Natural killer cell treated with Interleukin-12 subunit alpha and Interleukin-12 subunit beta and Interleukin-15 and Interleukin-18, amount 100 ng/mL, for 72 hours (primary cell): Measurements from ENCODE around the gene LBX2. TPM values are rescaled to one million over a fixed set of nuclear protein-coding genes. Genes with fewer than 3 reads are reported as not detected.
A peak's percentile ranks its signal among the peaks of the same experiment; 100 is the strongest.

Experiments
- ATAC-seq, 2 donors: fragments of 150-1000 bp; cut with Tn5 transposase in 1 of 2; sonication (Bioruptor Pico), chemical (Tn5 transposase) in 1 of 2; 2 replicates each; pipeline ENCODE4 v1.10.0; 2021
- DNase-seq: peaks from one replicate; pipeline ENCODE4 v3.0.0; 2022; ENCODE audit warnings: low spot score
- H3K27ac Mint-ChIP-seq, 2 donors: 1 replicate in 1 of 2; 2 replicates in 1 of 2; pipeline ENCODE4 v1.8.0; 2022; ENCODE audit warnings: mixed read lengths in 2 of 2, mild to moderate bottlenecking in 1 of 2, moderate library complexity in 1 of 2
- H3K27me3 Mint-ChIP-seq, 2 donors: 1 replicate in 1 of 2; 2 replicates in 1 of 2; pipeline ENCODE4 v1.8.0; 2022; ENCODE audit warnings: mixed read lengths in 2 of 2
- H3K36me3 Mint-ChIP-seq: one replicate; pipeline ENCODE4 v1.8.0; 2022; ENCODE audit warnings: mixed read lengths
- H3K4me1 Mint-ChIP-seq, 2 donors: 1 replicate in 1 of 2; 2 replicates in 1 of 2; pipeline ENCODE4 v1.8.0; 2022; ENCODE audit warnings: low read depth in 2 of 2, mixed read lengths in 2 of 2, mild to moderate bottlenecking in 1 of 2
- H3K4me3 Mint-ChIP-seq: one replicate; pipeline ENCODE4 v1.8.0; 2022; ENCODE audit warnings: mixed read lengths
- H3K9me3 Mint-ChIP-seq: 2 replicates; pipeline ENCODE4 v1.8.0; 2022; ENCODE audit warnings: mixed read lengths
- total RNA-seq, 2 donors: library from RNA; stranded (reverse); gene quantifications; one replicate each; pipeline ENCODE4 v1.2.3, GENCODE V29; 2022

The LBX2 gene
- total RNA-seq, 2 donors from 2014 or later, result 1.3 to 1.5 TPM

DNA sequence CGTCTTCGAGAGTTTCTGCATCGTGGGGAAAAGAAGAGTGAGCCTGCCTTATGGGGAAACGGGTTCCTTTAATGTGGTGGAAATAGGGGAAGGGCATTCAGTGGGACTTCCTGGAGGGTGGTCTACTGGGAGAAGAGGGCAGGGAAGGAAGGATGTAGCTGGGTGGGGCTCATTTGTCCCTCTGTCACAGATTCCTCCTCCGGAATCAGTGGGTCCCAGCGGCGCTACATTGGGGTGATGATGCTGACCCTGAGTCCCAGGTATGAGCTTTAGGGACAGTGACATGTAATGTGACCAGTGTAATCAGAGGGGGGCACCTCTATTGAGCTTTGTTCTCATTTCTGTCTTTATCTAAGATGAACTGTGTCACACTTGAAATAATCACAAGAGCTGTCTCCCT is 32.3 kb upstream of the LBX2 start:
- H3K4me3 Mint-ChIP-seq, result peak overlapping the region; percentile 91
- H3K4me1 Mint-ChIP-seq, result peaks cover 39 to 43% of the 10 kb centered on the region in 2 donors
- DNase-seq (no peak), ATAC-seq (no peak)
- H3K36me3 Mint-ChIP-seq, result peaks cover 23% of the 10 kb centered on the region
- H3K9me3 Mint-ChIP-seq, result no peaks in the 10 kb centered on the region
- no peaks in the 10 kb centered on the region for H3K27me3 Mint-ChIP-seq
- H3K27ac Mint-ChIP-seq, result peak overlapping the region; percentile 96 to 98

GRCh38 chr2:74530239-74531187 is 31.1 kb upstream of the LBX2 start:
- ATAC-seq, result peak; percentile 48 to 63
- Mint-ChIP-seq H3K36me3 (peaks cover 29% of the 10 kb centered on the region), H3K27ac (peak overlapping the region; percentile 96 to 98), H3K4me1 (peaks cover 39 to 49% of the 10 kb centered on the region in 2 donors), H3K27me3 (no peaks in the 10 kb centered on the region), H3K9me3 (no peaks in the 10 kb centered on the region), H3K4me3 (peak overlapping the region; percentile 91)
- DNase-seq, result peak; percentile 89

DNA sequence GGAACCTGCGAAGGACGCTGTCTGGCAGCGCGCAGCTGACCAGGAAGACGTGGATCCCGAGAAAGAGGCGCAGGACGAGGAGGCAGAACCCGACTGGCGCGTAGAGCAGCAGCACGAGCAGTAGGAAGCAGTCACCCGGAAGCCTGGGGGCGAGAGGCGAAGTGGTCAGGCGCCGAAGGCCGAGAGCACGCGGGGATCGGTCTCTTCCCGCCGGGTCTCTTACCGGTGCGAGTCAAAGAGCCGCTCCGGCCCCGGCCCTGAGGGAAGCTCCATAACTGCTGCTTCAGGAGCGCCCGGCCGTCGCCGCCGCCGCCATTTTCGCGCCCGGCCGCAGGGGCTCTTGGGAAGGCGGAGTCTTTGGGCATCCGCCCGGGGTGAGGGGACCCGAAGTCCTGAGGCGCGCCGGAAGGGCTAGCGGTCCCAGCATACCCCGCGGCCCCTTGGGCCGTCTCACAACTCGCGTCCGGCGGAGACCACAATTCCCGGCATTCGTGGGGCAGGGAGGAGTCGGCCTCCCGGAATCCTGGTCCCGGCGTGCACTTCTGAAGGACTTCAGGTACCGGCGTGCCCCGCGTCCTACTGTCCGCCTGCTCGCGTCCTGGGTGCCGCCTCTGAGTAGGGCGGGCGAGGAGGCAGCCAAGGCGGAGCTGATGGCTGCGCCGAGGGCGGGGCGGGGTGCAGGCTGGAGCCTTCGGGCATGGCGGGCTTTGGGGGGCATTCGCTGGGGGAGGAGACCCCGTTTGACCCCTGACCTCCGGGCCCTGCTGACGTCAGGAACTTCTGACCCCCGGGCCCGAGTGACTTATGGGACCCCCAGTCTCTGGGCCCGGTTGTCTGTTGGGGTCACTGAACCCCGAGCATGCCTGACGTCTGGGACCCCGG is 30.2 kb upstream of the LBX2 start, which contains the start of the genes AUP1 and HTRA2:
Gene AUP1 (minus strand): TSS at position 350 of the 882 bp plus-strand sequence. CDS start 77 bp downstream, at position 273.
Gene HTRA2 (plus strand): TSS at position 577 of the 882 bp plus-strand sequence. CDS start 74 bp downstream, at position 651.
- Mint-ChIP-seq H3K27me3 (no peaks in the 10 kb centered on the region), H3K27ac (peak within 1 kb of the TSS; percentile 96 to 98), H3K4me3 (peak within 1 kb of the TSS; percentile 91), H3K36me3 (peaks cover 29% of the 10 kb centered on the region), H3K9me3 (no peaks in the 10 kb centered on the region), H3K4me1 (peaks cover 39 to 49% of the 10 kb centered on the region in 2 donors)
- peak; percentile 90 to 93 for ATAC-seq
- DNase-seq, result peak; percentile 99

DNA sequence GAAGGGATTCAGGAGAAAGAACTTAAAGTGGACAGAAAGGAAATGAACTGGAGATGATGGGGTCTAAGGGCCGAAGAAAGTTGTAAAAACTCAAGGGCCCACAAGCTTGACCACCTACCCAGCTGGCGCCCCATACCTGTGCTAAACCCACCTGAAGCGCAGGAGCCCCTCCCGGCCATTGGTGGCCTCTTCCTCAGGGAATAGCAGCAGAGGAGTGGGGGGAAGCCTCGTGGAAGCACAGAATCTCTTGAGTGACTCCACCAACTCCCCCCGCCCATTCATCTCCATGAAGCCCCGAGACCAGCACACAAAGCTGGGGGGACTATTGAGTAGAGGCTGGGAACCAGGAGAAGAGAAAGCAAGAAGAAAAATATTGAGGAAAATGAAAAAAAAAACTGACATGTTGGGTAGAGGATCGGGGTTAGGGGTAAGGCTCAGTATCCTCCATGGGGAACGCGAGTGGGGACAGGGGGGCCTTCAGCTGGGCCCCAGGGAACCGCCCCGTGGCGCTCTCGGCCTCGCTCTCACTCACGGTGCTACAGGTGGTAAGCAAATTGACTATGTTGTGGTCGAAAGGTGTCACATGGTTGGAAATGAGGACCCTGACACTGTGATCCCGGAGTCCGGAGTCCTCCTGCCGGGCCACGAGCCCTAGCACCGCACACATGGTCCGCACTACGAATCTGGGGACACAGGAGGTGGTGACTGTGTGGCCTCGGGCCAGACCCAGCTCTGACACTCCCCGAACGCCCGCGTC is 29.4 kb upstream of the LBX2 start:
- ATAC-seq (peak; percentile 2 to 12), DNase-seq (no peak)
- peak overlapping the region; percentile 91 for H3K4me3 Mint-ChIP-seq
- no peaks in the 10 kb centered on the region for H3K27me3 Mint-ChIP-seq
- no peaks in the 10 kb centered on the region for H3K9me3 Mint-ChIP-seq
- peaks cover 39 to 49% of the 10 kb centered on the region in 2 donors for H3K4me1 Mint-ChIP-seq
- H3K27ac Mint-ChIP-seq, result peak overlapping the region; percentile 96 to 98
- peaks cover 29% of the 10 kb centered on the region for H3K36me3 Mint-ChIP-seq

GRCh38 chr2:74527741-74528140 is 28.3 kb upstream of the LBX2 start:
- ATAC-seq, result no peak
- Mint-ChIP-seq H3K36me3 (peaks cover 29% of the 10 kb centered on the region), H3K9me3 (no peaks in the 10 kb centered on the region), H3K4me1 (peaks cover 39 to 46% of the 10 kb centered on the region in 2 donors), H3K27ac (peak overlapping the region; percentile 96 to 98), H3K4me3 (peak overlapping the region; percentile 91), H3K27me3 (no peaks in the 10 kb centered on the region)
- no peak for DNase-seq

DNA sequence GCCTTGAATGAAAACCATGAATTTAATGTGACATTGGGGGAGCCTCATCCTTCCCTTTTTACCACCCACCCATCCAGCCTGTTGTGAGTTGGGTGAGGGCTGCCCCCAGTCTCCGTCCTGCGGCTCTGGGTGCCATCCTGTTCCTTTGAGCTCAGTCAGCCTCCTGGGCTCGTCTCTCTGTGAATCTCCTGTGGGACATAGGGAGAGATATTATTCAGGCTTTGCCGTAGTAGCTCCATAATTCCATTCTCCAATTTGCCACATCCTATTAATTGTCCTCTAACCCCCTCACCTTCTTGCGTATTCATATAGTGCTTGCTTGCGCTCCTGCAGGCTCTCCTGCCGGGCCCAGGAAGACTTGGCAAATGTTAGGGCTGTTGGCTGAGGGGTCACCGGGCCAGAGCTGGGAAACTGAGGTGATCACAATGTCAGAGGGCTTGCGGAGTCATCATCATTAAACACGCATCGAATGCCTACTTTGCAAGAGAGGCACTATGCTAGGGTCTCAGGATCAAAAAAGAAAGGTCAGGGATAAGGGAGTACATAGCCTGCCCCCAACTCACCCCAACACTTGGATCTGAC is 27.3 kb upstream of the LBX2 start:
- Mint-ChIP-seq H3K4me3 (peak overlapping the region; percentile 91), H3K9me3 (no peaks in the 10 kb centered on the region), H3K27ac (peak overlapping the region in 1 of 2 donors; percentile 57), H3K36me3 (peaks cover 22% of the 10 kb centered on the region), H3K27me3 (no peaks in the 10 kb centered on the region), H3K4me1 (peaks cover 29 to 39% of the 10 kb centered on the region in 2 donors)
- DNase-seq, result no peak
- no peak for ATAC-seq

GRCh38 chr2:74525717-74526648 is 26.6 kb upstream of the LBX2 start, which contains the start of gene DQX1:
TSS of gene DQX1 (minus strand) at chr2:74526231. CDS start at chr2:74525729, 502 bp downstream.
- Mint-ChIP-seq H3K9me3 (no peaks in the 10 kb centered on the region), H3K4me1 (peaks cover 21 to 32% of the 10 kb centered on the region in 2 donors), H3K36me3 (peaks cover 22% of the 10 kb centered on the region), H3K27ac (peak within 1 kb of the TSS in 1 of 2 donors; percentile 57), H3K27me3 (peaks cover 0 to 3% of the 10 kb centered on the region in 2 donors), H3K4me3 (peak within 1 kb of the TSS; percentile 91)
- ATAC-seq (no peak), DNase-seq (no peak)

DNA sequence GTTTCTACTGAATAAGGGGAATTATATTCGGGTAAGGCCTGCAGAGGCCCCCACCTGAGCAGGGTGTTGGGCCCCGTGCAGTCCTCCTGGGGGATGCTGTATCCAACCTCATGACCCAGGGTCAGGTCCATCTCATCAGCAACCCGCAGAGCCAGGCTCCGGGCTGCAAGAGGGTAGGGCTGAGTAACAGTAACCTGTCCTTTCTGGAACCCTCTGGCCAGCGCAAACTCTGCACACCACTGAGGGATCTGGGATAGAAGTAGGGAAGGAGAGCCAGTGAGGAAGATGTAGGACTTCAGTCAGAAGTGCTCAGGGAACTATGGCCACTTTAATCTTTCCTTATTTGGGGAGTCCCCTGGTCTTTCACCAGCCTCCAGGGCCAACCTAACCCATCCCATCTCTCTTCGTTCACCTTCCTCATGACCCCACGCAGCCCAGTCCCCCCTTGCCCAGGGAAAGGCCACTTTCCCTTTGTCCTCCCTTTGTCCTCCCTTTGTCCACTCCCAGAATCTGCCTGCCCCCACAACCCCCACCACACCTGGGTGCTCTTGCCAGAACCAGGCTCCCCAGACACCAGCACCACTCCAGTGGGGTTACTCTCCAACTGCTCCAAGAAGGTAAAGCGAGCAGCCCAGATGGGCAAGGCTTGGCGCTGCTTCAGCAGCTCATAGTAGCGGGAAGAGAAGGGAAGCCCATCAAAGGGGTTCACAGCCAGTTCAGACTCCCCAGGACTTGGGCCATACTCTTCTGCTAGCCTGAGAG is 25.7 kb upstream of the LBX2 start:
- H3K4me1 Mint-ChIP-seq, result peaks cover 15 to 28% of the 10 kb centered on the region in 2 donors
- peaks cover 22% of the 10 kb centered on the region for H3K36me3 Mint-ChIP-seq
- no peak for DNase-seq
- H3K9me3 Mint-ChIP-seq, result no peaks in the 10 kb centered on the region
- no peak for ATAC-seq
- H3K4me3 Mint-ChIP-seq, result no peak overlapping the region
- no peak overlapping the region for H3K27ac Mint-ChIP-seq
- H3K27me3 Mint-ChIP-seq, result peaks cover 4 to 6% of the 10 kb centered on the region in 2 donors

GRCh38 chr2:74524005-74524404 is 24.6 kb upstream of the LBX2 start:
- Mint-ChIP-seq H3K36me3 (peaks cover 21% of the 10 kb centered on the region), H3K27ac (no peak overlapping the region), H3K4me3 (no peak overlapping the region), H3K9me3 (no peaks in the 10 kb centered on the region), H3K4me1 (peaks cover 12 to 27% of the 10 kb centered on the region in 2 donors), H3K27me3 (peaks cover 12 to 16% of the 10 kb centered on the region in 2 donors)
- DNase-seq (no peak), ATAC-seq (no peak)

GRCh38 chr2:74522516-74522915 is 23.1 kb upstream of the LBX2 start:
- Mint-ChIP-seq H3K27ac (no peak overlapping the region), H3K4me3 (no peak overlapping the region), H3K9me3 (no peaks in the 10 kb centered on the region), H3K27me3 (peaks cover 23 to 30% of the 10 kb centered on the region in 2 donors), H3K4me1 (peaks cover 0 to 15% of the 10 kb centered on the region in 2 donors), H3K36me3 (peaks cover 9% of the 10 kb centered on the region)
- DNase-seq, result no peak
- no peak for ATAC-seq

DNA sequence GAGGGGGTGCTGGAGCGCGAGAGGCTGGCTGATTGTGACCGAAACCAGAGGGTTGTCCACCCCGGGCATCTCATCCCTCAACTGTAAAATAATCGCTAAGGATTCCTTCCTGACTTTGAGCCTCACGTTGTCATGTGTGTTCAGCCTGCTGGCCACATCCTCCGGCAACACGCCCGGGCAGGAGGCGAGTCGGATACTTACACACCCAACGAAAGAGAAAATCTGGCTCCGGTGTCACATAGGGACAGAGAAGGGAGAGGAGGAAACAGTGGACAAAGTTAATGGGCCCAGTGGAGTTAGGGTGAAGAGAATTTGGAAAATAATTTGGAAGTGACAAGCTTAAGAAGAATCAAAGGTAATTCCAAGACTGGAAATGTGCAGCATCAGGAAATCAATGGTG is 17.2 kb upstream of the LBX2 start:
- Mint-ChIP-seq H3K27me3 (peaks cover 43 to 55% of the 10 kb centered on the region in 2 donors), H3K9me3 (no peaks in the 10 kb centered on the region), H3K4me1 (peaks cover 7 to 12% of the 10 kb centered on the region in 2 donors), H3K36me3 (no peaks in the 10 kb centered on the region), H3K4me3 (peak overlapping the region; percentile 60), H3K27ac (peak overlapping the region in 1 of 2 donors; percentile 66)
- ATAC-seq, result no peak
- no peak for DNase-seq
